ENCODE data around the gene C12orf76.
"Not testable (repeated sequence)": the region's sequence is repeated elsewhere in the genome, so short reads cannot be mapped to it uniquely, and the experiment has no call there.

C12orf76 gene

DNA sequence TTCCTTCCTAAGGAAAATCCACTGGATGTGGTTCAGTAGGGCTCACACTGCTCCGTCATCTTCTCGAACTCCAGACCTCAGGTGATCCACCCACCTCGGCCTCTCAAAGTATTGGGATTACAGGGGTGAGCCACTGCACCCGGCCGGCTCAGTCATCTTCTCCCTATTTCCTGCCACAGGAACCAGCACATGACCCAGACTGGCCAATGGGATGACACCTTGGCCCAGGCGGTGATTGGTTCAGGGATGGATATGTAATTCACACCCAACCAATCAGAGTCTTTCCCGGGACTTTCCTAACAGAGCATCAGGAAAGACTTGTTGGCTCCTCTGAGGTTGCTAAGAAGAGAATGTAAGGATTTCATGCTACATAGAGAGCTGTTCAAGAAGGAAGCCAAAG, 19.2 kb upstream of the C12orf76 start:
- Histone ChIP-seq H3K27ac (ENCODE audit: low read depth in 2 of 2, low read length in 2 of 2) (no peak overlapping the region), H3K36me3 (ENCODE audit: control insufficient read depth in 2 of 2, insufficient read depth in 2 of 2, low read length in 2 of 2) (no peaks in the 10 kb centered on the region), H3K4me3 (ENCODE audit: low read length in 2 of 2) (no peak overlapping the region), H3K27me3 (ENCODE audit: control insufficient read depth in 2 of 2, insufficient read depth in 2 of 2, low read length in 2 of 2) (no peaks in the 10 kb centered on the region), H3K9me3 (ENCODE audit: control insufficient read depth in 2 of 2, low read length in 2 of 2) (no peaks in the 10 kb centered on the region), H3K4me1 (ENCODE audit: control insufficient read depth in 2 of 2, insufficient read depth in 2 of 2, low read length in 2 of 2) (no peaks in the 10 kb centered on the region), H3K9ac (ENCODE audit: low read depth in 1 of 2, low read length in 2 of 2) (no peak overlapping the region)

DNA sequence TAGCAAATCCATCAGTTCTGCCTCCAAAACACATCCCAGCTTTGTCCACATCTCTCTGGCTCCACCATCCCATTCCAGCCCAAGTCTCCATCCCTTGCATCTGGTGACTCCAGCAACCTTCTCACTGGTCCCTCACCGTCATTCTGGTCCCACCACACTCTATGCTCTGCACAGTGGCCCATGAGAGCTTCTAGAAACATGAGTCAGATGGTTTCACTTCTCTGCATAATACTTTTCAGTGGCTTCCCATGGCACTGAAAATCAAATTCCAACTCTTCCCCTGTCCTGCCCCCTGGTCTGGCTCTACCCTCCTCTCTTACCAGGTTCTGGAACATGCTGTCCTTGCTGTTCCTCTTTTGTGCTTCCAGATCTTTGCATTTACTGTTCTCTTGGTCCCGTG, 17.2 kb upstream of the C12orf76 start:
- Histone ChIP-seq H3K4me3 (ENCODE audit: low read length in 2 of 2) (no peak overlapping the region), H3K27ac (ENCODE audit: low read depth in 2 of 2, low read length in 2 of 2) (no peak overlapping the region), H3K36me3 (ENCODE audit: control insufficient read depth in 2 of 2, insufficient read depth in 2 of 2, low read length in 2 of 2) (no peaks in the 10 kb centered on the region), H3K9ac (ENCODE audit: low read depth in 1 of 2, low read length in 2 of 2) (no peak overlapping the region), H3K4me1 (ENCODE audit: control insufficient read depth in 2 of 2, insufficient read depth in 2 of 2, low read length in 2 of 2) (no peaks in the 10 kb centered on the region), H3K9me3 (ENCODE audit: control insufficient read depth in 2 of 2, low read length in 2 of 2) (no peaks in the 10 kb centered on the region), H3K27me3 (ENCODE audit: control insufficient read depth in 2 of 2, insufficient read depth in 2 of 2, low read length in 2 of 2) (no peaks in the 10 kb centered on the region)

DNA sequence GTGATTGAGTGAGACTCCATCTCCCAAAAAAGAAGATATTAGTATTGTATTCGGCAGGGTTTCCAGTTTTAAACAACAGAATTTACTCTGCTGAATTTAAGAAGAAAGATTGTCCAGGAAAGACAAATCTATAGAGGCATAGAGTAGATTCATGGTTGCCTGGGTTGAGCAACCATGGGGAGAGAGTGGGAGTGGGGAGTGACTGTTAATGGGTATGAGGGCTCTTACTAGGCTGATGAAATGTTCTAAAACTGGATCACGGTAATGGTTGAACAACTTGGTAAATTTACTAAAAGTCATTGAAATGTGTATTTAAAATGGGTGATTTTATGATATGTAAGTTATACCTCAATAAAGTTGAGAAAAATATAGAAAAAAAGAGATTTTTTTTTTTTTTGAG, 13.9 kb upstream of the C12orf76 start:
- Histone ChIP-seq H3K9me3 (ENCODE audit: control insufficient read depth in 2 of 2, low read length in 2 of 2) (no peaks in the 10 kb centered on the region), H3K9ac (ENCODE audit: low read depth in 1 of 2, low read length in 2 of 2) (no peak overlapping the region), H3K4me3 (ENCODE audit: low read length in 2 of 2) (no peak overlapping the region), H3K27me3 (ENCODE audit: control insufficient read depth in 2 of 2, insufficient read depth in 2 of 2, low read length in 2 of 2) (no peaks in the 10 kb centered on the region), H3K36me3 (ENCODE audit: control insufficient read depth in 2 of 2, insufficient read depth in 2 of 2, low read length in 2 of 2) (no peaks in the 10 kb centered on the region), H3K4me1 (ENCODE audit: control insufficient read depth in 2 of 2, insufficient read depth in 2 of 2, low read length in 2 of 2) (no peaks in the 10 kb centered on the region), H3K27ac (ENCODE audit: low read depth in 2 of 2, low read length in 2 of 2) (no peak overlapping the region)

DNA sequence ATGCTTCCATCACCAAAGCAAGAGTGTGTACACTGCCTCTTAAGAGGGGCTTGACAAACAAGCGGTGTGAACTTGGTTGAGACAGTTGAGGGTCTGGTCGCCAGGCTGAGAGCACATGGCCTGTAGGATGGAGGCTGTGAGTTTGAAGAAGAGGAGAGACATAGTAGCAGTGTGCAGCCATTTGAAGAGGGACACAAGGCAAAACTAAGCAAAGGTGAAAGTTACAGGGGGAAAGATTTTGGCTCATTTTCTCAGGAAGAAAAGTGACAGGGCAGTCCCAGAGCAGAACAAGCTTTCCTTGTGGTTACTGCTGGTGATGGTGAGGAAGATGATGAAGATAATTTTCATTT, 11.3 kb upstream of the C12orf76 start:
- Histone ChIP-seq H3K4me1 (ENCODE audit: control insufficient read depth in 2 of 2, insufficient read depth in 2 of 2, low read length in 2 of 2) (no peaks in the 10 kb centered on the region), H3K36me3 (ENCODE audit: control insufficient read depth in 2 of 2, insufficient read depth in 2 of 2, low read length in 2 of 2) (no peaks in the 10 kb centered on the region), H3K4me3 (ENCODE audit: low read length in 2 of 2) (no peak overlapping the region), H3K27ac (ENCODE audit: low read depth in 2 of 2, low read length in 2 of 2) (no peak overlapping the region), H3K9ac (ENCODE audit: low read depth in 1 of 2, low read length in 2 of 2) (no peak overlapping the region), H3K9me3 (ENCODE audit: control insufficient read depth in 2 of 2, low read length in 2 of 2) (no peaks in the 10 kb centered on the region), H3K27me3 (ENCODE audit: control insufficient read depth in 2 of 2, insufficient read depth in 2 of 2, low read length in 2 of 2) (no peaks in the 10 kb centered on the region)

DNA sequence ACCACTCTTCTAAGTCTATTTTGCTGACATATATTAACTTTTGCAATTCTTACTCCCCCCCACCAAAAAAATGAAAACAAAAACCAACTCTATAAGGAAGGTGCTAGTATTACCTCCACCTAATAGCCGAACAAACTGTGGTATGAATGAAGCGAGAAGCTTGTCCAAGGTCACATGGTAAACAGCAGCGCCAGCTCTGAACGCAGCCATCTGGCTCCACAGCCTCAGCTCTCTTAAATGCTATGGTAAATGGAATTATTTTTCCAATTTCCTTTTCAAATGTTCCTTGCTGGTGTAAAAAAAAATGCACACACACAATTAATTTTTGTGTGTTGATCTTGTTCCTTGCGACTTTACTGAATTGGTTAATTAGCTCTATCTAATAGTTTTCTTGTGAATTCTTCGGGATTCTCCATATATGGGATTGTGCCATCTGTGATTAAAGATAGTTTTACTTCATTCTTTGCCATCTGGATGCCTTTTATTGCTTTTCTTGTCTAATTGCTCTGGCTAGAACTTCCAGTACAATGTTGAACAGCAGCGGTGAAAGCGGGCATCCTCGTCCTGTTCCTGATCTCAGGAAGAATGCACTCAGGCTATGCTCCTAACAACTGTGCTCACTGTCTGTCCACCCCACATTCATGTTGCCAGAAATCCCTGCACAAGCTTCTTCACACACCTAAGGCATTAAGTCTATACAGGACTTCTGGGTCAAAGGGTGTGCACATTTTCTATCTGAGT, 10.7 kb upstream of the C12orf76 start:
- H3K9ac ChIP-seq (ENCODE audit: low read depth in 1 of 2, low read length in 2 of 2), result no peak overlapping the region
- H3K9me3 ChIP-seq (ENCODE audit: control insufficient read depth in 2 of 2, low read length in 2 of 2), result no peaks in the 10 kb centered on the region
- H3K36me3 ChIP-seq (ENCODE audit: control insufficient read depth in 2 of 2, insufficient read depth in 2 of 2, low read length in 2 of 2), result no peaks in the 10 kb centered on the region
- no peak overlapping the region for H3K27ac ChIP-seq (ENCODE audit: low read depth in 2 of 2, low read length in 2 of 2)
- no peak overlapping the region for H3K4me3 ChIP-seq (ENCODE audit: low read length in 2 of 2)
- H3K27me3 ChIP-seq (ENCODE audit: control insufficient read depth in 2 of 2, insufficient read depth in 2 of 2, low read length in 2 of 2), result no peaks in the 10 kb centered on the region
- H3K4me1 ChIP-seq (ENCODE audit: control insufficient read depth in 2 of 2, insufficient read depth in 2 of 2, low read length in 2 of 2), result no peaks in the 10 kb centered on the region

DNA sequence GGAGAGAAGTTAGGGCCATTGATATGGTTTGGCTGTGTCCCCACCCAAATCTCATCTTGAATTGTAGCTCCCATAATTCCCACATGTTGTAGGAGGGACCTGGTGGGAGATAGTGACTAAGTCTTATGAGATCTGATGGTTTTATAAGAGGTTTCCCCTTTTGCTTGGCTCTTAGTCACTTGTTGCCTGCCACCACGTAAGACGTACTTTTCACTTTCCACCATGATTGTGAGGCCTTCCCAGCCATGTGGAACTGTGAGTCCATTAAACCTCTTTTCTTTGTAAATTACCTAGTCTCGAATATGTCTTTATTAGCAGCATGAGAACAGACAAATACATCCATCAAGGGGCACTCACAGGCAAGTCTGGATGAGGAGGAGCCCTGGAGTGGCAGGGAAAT, 8.3 kb upstream of the C12orf76 start:
- H3K36me3 ChIP-seq (ENCODE audit: control insufficient read depth in 2 of 2, insufficient read depth in 2 of 2, low read length in 2 of 2); H3K9ac ChIP-seq (ENCODE audit: low read depth in 1 of 2, low read length in 2 of 2); H3K27ac ChIP-seq (ENCODE audit: low read depth in 2 of 2, low read length in 2 of 2); H3K4me1 ChIP-seq (ENCODE audit: control insufficient read depth in 2 of 2, insufficient read depth in 2 of 2, low read length in 2 of 2); H3K27me3 ChIP-seq (ENCODE audit: control insufficient read depth in 2 of 2, insufficient read depth in 2 of 2, low read length in 2 of 2); H3K9me3 ChIP-seq (ENCODE audit: control insufficient read depth in 2 of 2, low read length in 2 of 2); H3K4me3 ChIP-seq (ENCODE audit: low read length in 2 of 2): not testable (repeated sequence)

DNA sequence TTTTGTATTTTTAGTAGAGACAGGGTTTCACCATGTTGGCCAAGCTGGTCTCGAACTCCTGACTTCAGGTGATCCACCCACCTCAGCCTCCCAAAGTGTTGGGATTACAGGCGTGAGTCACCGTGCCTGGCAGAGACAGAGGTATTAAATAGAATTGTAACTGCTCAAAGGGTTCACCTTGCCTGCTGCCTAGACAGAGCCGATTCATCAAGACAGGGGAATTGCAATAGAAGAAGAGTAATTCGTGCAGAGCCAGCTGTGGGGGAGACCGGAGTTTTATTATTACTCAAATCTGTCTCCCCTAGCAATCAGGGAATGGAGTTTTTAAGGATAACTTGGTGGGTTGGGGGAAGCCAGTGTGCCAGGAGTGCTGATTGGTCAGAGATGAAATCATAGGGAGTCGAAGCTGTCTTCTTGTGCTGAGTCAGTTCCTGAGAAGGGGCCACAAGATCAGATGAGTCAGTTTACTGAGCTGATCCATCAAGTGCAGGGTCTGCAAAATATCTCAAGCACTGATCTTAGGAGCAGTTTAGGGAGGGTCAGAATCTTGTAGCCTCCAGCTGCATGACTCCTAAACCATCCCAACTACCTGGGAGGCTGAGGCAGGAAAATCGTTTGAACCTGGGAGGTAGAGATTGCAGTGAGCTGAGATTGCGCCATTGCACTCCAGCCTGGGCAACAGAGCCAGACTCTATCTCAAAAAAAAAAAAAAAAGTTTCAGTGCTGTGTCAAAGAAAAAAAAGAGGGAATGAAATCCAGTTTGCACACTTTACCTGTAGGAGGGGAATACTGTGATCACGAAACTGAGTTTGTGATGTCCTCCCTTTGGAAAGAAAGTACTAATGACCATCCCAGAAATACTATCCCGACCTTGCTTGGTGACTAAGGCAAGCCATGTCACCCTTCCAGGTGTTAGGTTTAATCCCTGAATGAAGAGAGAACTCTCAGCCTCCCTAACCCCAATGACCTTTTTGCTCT, 7.3 kb upstream of the C12orf76 start:
- not testable (repeated sequence) for H3K9ac ChIP-seq (ENCODE audit: low read depth in 1 of 2, low read length in 2 of 2); H3K4me3 ChIP-seq (ENCODE audit: low read length in 2 of 2); H3K4me1 ChIP-seq (ENCODE audit: control insufficient read depth in 2 of 2, insufficient read depth in 2 of 2, low read length in 2 of 2); H3K27me3 ChIP-seq (ENCODE audit: control insufficient read depth in 2 of 2, insufficient read depth in 2 of 2, low read length in 2 of 2); H3K36me3 ChIP-seq (ENCODE audit: control insufficient read depth in 2 of 2, insufficient read depth in 2 of 2, low read length in 2 of 2); H3K9me3 ChIP-seq (ENCODE audit: control insufficient read depth in 2 of 2, low read length in 2 of 2); H3K27ac ChIP-seq (ENCODE audit: low read depth in 2 of 2, low read length in 2 of 2)

DNA sequence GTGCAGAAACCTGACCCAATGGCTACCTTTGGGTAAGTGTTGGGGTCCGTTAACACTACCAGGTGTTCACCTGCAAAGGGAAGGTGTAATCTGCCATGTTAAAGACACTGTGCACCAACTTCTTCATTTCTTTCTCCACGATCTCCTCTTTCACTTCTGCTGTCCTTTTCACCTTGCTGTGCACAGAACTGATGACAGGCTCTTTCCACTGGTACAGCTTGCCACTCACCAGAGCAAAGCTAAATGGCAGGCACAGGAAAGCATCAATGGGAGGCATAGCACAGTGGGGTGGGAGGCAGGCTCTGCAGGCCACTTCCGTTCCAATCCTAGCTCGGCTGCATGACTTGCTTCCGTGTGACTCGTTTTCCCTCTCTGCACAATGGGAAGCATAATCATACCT, 2.6 kb upstream of the C12orf76 start:
- no peak overlapping the region for H3K4me3 ChIP-seq (ENCODE audit: low read length in 2 of 2)
- H3K4me1 ChIP-seq (ENCODE audit: control insufficient read depth in 2 of 2, insufficient read depth in 2 of 2, low read length in 2 of 2), result peaks cover 9 to 10% of the 10 kb centered on the region in 2 donors
- H3K9me3 ChIP-seq (ENCODE audit: control insufficient read depth in 2 of 2, low read length in 2 of 2), result no peaks in the 10 kb centered on the region
- H3K9ac ChIP-seq (ENCODE audit: low read depth in 1 of 2, low read length in 2 of 2), result no peak overlapping the region
- H3K27me3 ChIP-seq (ENCODE audit: control insufficient read depth in 2 of 2, insufficient read depth in 2 of 2, low read length in 2 of 2), result no peaks in the 10 kb centered on the region
- H3K27ac ChIP-seq (ENCODE audit: low read depth in 2 of 2, low read length in 2 of 2), result no peak overlapping the region
- H3K36me3 ChIP-seq (ENCODE audit: control insufficient read depth in 2 of 2, insufficient read depth in 2 of 2, low read length in 2 of 2), result no peaks in the 10 kb centered on the region

DNA sequence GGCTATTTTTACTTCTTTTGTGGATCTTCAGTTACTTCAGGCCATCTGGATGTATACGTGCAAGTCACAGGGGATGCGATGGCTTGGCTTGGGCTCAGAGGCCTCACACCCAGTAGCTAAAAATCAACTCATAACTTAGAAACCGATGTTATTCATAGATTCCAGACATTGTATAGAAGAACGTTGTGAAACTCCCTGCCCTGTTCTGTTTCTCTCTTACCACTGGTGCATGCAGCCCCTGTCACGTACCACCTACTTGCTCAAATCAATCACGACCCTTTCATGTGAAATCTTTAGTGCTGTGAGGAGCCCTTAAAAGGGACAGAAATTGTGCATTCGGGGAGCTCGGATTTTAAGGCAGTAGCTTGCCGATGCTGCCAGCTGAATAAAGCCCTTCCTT, 1.3 kb upstream of the C12orf76 start:
- H3K4me3 ChIP-seq (ENCODE audit: low read length in 2 of 2); H3K4me1 ChIP-seq (ENCODE audit: control insufficient read depth in 2 of 2, insufficient read depth in 2 of 2, low read length in 2 of 2); H3K36me3 ChIP-seq (ENCODE audit: control insufficient read depth in 2 of 2, insufficient read depth in 2 of 2, low read length in 2 of 2); H3K27ac ChIP-seq (ENCODE audit: low read depth in 2 of 2, low read length in 2 of 2); H3K9me3 ChIP-seq (ENCODE audit: control insufficient read depth in 2 of 2, low read length in 2 of 2); H3K27me3 ChIP-seq (ENCODE audit: control insufficient read depth in 2 of 2, insufficient read depth in 2 of 2, low read length in 2 of 2); H3K9ac ChIP-seq (ENCODE audit: low read depth in 1 of 2, low read length in 2 of 2): not testable (repeated sequence)

DNA sequence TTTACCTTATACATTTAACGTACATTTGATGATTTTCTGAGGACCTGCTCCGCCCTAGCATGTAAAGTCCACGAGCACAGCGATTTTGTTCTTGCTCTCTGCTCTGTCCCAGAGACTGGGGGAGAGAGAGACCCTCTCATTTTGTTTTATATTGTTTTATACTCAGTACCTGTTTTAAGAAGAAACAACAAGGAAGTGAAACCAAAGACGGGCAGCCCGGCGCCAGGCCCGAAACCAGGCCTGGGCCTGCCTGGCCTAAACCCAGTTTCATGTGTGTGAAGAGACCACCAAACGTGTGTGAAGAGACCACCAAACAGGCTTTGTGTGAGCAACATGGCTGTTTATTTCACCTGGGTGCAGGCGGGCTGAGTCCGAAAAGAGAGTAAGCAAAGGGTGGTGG, 712 bp upstream of the C12orf76 start:
- not testable (repeated sequence) for H3K36me3 ChIP-seq (ENCODE audit: control insufficient read depth in 2 of 2, insufficient read depth in 2 of 2, low read length in 2 of 2); H3K4me1 ChIP-seq (ENCODE audit: control insufficient read depth in 2 of 2, insufficient read depth in 2 of 2, low read length in 2 of 2); H3K27me3 ChIP-seq (ENCODE audit: control insufficient read depth in 2 of 2, insufficient read depth in 2 of 2, low read length in 2 of 2); H3K9me3 ChIP-seq (ENCODE audit: control insufficient read depth in 2 of 2, low read length in 2 of 2)
- peak overlapping the region in 1 of 2 donors; percentile 67 for H3K9ac ChIP-seq (ENCODE audit: low read depth in 1 of 2, low read length in 2 of 2)
- H3K4me3 ChIP-seq (ENCODE audit: low read length in 2 of 2), result peak overlapping the region; percentile 81 to 87
- H3K27ac ChIP-seq (ENCODE audit: low read depth in 2 of 2, low read length in 2 of 2), result peak overlapping the region; percentile 63 to 87
